Neural progenitor cell (in vitro differentiated cells): ENCODE results near the gene SPATA21. TPM values are rescaled to one million over a fixed set of nuclear protein-coding genes. Genes with fewer than 3 reads are reported as not detected.

ENCODE experiments used
- DNase-seq: peaks from one replicate; pipeline ENCODE4 v3.0.0-alpha.2; 2016; ENCODE audit warnings: low spot score
- H2AFZ ChIP-seq: fragments of 200-600 bp; sonication (generic); replicated peaks from 2 replicates; pipeline ENCODE4 v1.6.1; 2016; ENCODE audit warnings: antibody characterized with exemption
- H3F3A ChIP-seq: fragments of 200-600 bp; sonication (generic); 2 replicates; pipeline ENCODE4 v1.6.1; 2016; ENCODE audit warnings: antibody characterized with exemption, low read depth
- H3K27ac ChIP-seq: fragments of 200-600 bp; sonication (generic); 2 replicates; pipeline ENCODE4 v1.5.1; 2016; ENCODE audit warnings: mild to moderate bottlenecking
- H3K27me3 ChIP-seq: fragments of 200-600 bp; sonication (generic); 2 replicates; pipeline ENCODE4 v1.6.1; 2016; ENCODE audit warnings: mild to moderate bottlenecking, moderate library complexity
- H3K36me3 ChIP-seq: fragments of 200-600 bp; sonication (generic); 2 replicates; pipeline ENCODE4 v1.5.1; 2016
- H3K4me1 ChIP-seq: fragments of 200-600 bp; sonication (generic); 2 replicates; pipeline ENCODE4 v1.6.1; 2016; ENCODE audit warnings: mixed run types
- H3K4me2 ChIP-seq: fragments of 200-600 bp; sonication (generic); 2 replicates; pipeline ENCODE4 v1.6.1; 2016
- H3K4me3 ChIP-seq: fragments of 200-600 bp; sonication (generic); 2 replicates; pipeline ENCODE4 v1.5.1; 2016
- H3K79me2 ChIP-seq: fragments of 200-600 bp; sonication (generic); 2 replicates; pipeline ENCODE4 v1.6.1; 2016; ENCODE audit warnings: low read depth
- H3K9ac ChIP-seq: fragments of 200-600 bp; sonication (generic); 2 replicates; pipeline ENCODE4 v1.6.1; 2016
- H3K9me3 ChIP-seq: fragments of 200-600 bp; sonication (generic); 2 replicates; pipeline ENCODE4 v1.5.1; 2016; ENCODE audit warnings: low read depth
- H4K20me1 ChIP-seq: fragments of 200-600 bp; sonication (generic); 2 replicates; pipeline ENCODE4 v1.6.1; 2016; ENCODE audit warnings: low read depth
- H3K27ac Mint-ChIP-seq: 3 replicates; pipeline ENCODE4 v1.8.0; 2021; ENCODE audit warnings: mixed read lengths
- H3K27me3 Mint-ChIP-seq: 2 replicates; pipeline ENCODE4 v1.8.0; 2022; ENCODE audit warnings: low read depth, mild to moderate bottlenecking, inconsistent platforms, moderate library complexity, mixed read lengths; ENCODE audit not compliant: insufficient read depth
- H3K36me3 Mint-ChIP-seq: 3 replicates; pipeline ENCODE4 v1.8.0; 2021; ENCODE audit warnings: mixed read lengths
- H3K4me1 Mint-ChIP-seq: 3 replicates; pipeline ENCODE4 v1.8.0; 2021; ENCODE audit warnings: mixed read lengths
- H3K4me3 Mint-ChIP-seq: 3 replicates; pipeline ENCODE4 v1.8.0; 2021; ENCODE audit warnings: mild to moderate bottlenecking, moderate library complexity, mixed read lengths
- H3K9me3 Mint-ChIP-seq: 3 replicates; pipeline ENCODE4 v1.8.0; 2020; ENCODE audit warnings: mixed read lengths
- EZH2 ChIP-seq: fragments of 200-600 bp; sonication (generic); IDR thresholded peaks from 2 replicates; pipeline ENCODE4 v1.6.1; 2017; ENCODE audit warnings: antibody characterized with exemption, mild to moderate bottlenecking, moderate library complexity
- EZH2phosphoT487 ChIP-seq: fragments of 200-600 bp; sonication (generic); IDR thresholded peaks from 2 replicates; pipeline ENCODE4 v1.6.1; 2017; ENCODE audit warnings: antibody characterized with exemption
- total RNA-seq: library from RNA; depleted of rRNA; stranded (reverse); fragments of >200 nt; gene quantifications from 2 replicates; pipeline ENCODE4 v1.2.3, GENCODE V29; 2015; ENCODE audit warnings: low replicate concordance
- TF ChIP-seq, protein P1 (sequence below): fragments of 200-600 bp; sonication (generic); IDR thresholded peaks from 2 replicates; pipeline ENCODE4 v1.5.1; 2017; ENCODE audit warnings: antibody characterized with exemption, mild to moderate bottlenecking

The SPATA21 gene
- total RNA-seq, 1 donor from 2014 or later, result not detected

DNA sequence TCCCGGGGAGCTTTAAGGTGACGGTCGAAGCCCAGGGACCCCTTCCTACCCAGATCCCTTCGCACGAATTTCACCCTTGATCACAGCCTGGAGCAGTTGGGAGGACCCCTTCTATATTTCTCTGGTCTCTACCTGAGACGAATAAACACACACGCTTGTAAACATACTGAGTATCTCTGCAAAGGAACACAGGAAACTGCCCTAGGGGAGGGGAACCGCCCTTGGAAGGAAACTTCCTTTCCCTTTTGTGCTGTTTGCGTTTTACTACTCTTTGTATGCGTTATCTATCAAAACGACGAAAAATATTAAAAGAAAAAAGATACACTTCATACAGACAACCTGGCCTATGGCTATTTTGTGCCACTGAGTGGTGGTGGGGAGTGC is 4.0 kb upstream of the SPATA21 start:
- H3K4me1 ChIP-seq, result peaks cover 5% of the 10 kb centered on the region
- no peak for DNase-seq
- Mint-ChIP-seq H3K4me3 (peak overlapping the region; percentile 94), H3K4me1 (peaks cover 14% of the 10 kb centered on the region), H3K36me3 (peaks cover 3% of the 10 kb centered on the region), H3K27me3 (peaks cover 6% of the 10 kb centered on the region), H3K27ac (peak overlapping the region; percentile 25), H3K9me3 (no peaks in the 10 kb centered on the region)
- no peaks in the 10 kb centered on the region for H3K9me3 ChIP-seq
- peak overlapping the region; percentile 89 for H3K9ac ChIP-seq
- no peaks in the 10 kb centered on the region for H3K27me3 ChIP-seq
- H3K79me2 ChIP-seq, result peaks cover 24% of the 10 kb centered on the region
- peak overlapping the region; percentile 78 for H3K4me3 ChIP-seq
- peaks cover 5% of the 10 kb centered on the region for H3F3A ChIP-seq
- no peak for TF ChIP-seq EZH2phosphoT487
- TF ChIP-seq, protein P1, sequence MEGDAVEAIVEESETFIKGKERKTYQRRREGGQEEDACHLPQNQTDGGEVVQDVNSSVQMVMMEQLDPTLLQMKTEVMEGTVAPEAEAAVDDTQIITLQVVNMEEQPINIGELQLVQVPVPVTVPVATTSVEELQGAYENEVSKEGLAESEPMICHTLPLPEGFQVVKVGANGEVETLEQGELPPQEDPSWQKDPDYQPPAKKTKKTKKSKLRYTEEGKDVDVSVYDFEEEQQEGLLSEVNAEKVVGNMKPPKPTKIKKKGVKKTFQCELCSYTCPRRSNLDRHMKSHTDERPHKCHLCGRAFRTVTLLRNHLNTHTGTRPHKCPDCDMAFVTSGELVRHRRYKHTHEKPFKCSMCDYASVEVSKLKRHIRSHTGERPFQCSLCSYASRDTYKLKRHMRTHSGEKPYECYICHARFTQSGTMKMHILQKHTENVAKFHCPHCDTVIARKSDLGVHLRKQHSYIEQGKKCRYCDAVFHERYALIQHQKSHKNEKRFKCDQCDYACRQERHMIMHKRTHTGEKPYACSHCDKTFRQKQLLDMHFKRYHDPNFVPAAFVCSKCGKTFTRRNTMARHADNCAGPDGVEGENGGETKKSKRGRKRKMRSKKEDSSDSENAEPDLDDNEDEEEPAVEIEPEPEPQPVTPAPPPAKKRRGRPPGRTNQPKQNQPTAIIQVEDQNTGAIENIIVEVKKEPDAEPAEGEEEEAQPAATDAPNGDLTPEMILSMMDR, result no peak
- no peak for TF ChIP-seq EZH2
- H3K27ac ChIP-seq, result no peak overlapping the region
- peaks cover 19% of the 10 kb centered on the region for H4K20me1 ChIP-seq
- no peak overlapping the region for H2AFZ ChIP-seq
- peak overlapping the region; percentile 97 for H3K4me2 ChIP-seq
- no peaks in the 10 kb centered on the region for H3K36me3 ChIP-seq

DNA sequence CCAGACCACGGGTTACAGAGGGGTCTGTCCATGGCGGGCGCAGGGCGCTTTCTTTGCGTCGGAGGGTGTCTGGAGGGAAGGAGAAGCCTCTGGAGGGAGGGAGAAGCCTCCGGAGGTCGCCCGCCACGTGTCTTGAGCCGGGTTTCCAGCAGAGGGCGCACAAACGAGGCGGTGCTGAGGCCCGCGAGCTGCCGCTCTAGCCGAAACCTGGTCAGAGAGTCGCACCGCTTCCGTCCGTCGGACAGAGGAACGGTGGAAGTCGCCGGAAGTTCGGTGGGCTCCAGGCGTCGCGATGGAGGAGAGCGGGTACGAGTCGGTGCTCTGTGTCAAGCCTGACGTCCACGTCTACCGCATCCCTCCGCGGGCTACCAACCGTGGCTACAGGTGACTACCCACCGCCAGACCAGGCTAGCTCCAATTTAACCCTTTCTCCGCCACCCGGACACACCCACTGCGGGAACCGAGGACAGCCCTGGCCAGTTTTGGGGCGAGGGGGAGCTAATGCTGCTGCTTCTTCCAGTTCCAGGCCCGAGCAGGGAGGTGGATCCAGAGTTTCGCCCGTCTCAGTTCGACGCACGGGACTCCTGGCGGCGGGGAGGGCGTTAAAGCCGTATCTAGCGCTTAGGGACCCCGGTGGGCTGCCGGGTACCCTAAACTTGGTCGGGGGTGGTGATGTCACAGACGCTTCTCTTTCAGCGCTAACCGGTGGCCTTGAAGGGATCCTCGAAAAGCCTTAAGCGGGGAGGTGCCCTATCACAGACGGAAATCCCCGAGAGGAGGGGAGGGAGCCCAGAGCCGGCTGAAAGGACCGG is 3.5 kb upstream of the SPATA21 start, which contains the start of gene NECAP2:
Gene NECAP2, plus strand, starts transcription at position 255 of the 812 bp plus-strand sequence. Its CDS starts 38 bp downstream, at position 293.
- TF ChIP-seq EZH2, result peak; percentile 24
- TF ChIP-seq, protein P1, result peak; percentile 88
- TF ChIP-seq EZH2phosphoT487, result no peak
- Histone ChIP-seq H2AFZ (peak within 1 kb of the TSS; percentile 91), H3K9ac (peak within 1 kb of the TSS; percentile 89), H3K4me1 (peaks cover 5% of the 10 kb centered on the region), H3K36me3 (no peaks in the 10 kb centered on the region), H4K20me1 (peaks cover 19% of the 10 kb centered on the region), H3K9me3 (no peaks in the 10 kb centered on the region), H3K4me2 (peak within 1 kb of the TSS; percentile 97), H3K27ac (no peak within 1 kb of the TSS), H3F3A (peaks cover 5% of the 10 kb centered on the region), H3K79me2 (peaks cover 24% of the 10 kb centered on the region), H3K4me3 (peak within 1 kb of the TSS; percentile 78), H3K27me3 (no peaks in the 10 kb centered on the region)
- Mint-ChIP-seq H3K4me1 (peaks cover 14% of the 10 kb centered on the region), H3K9me3 (no peaks in the 10 kb centered on the region), H3K4me3 (peak within 1 kb of the TSS; percentile 94), H3K27ac (peak within 1 kb of the TSS; percentile 98), H3K27me3 (peaks cover 8% of the 10 kb centered on the region), H3K36me3 (peaks cover 3% of the 10 kb centered on the region)
- peak; percentile 97 for DNase-seq

DNA sequence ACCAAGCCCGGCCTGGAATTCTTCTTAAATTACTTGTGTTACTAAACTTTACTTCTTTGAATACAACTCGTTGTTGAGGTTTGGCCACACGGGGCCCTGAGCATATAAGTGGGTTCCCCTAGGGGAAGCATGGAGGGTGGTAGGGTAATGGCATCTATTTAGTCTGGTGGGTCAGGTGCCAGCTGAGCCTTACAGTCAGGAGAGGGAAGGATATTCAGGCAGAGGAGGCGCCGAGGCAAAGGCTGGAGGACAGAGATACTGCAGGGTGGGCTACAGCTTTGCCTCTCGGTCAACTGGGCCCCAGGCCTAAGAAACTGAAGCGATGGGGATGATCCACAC is 2.9 kb upstream of the SPATA21 start:
- no peaks in the 10 kb centered on the region for H3K9me3 ChIP-seq
- H3K9ac ChIP-seq, result no peak overlapping the region
- peak overlapping the region; percentile 78 for H3K4me3 ChIP-seq
- H4K20me1 ChIP-seq, result peaks cover 19% of the 10 kb centered on the region
- peaks cover 5% of the 10 kb centered on the region for H3K4me1 ChIP-seq
- H3F3A ChIP-seq, result peaks cover 5% of the 10 kb centered on the region
- Mint-ChIP-seq H3K27me3 (peaks cover 11% of the 10 kb centered on the region), H3K4me3 (peak overlapping the region; percentile 94), H3K9me3 (no peaks in the 10 kb centered on the region), H3K4me1 (peaks cover 14% of the 10 kb centered on the region), H3K27ac (peak overlapping the region; percentile 98), H3K36me3 (peaks cover 3% of the 10 kb centered on the region)
- H2AFZ ChIP-seq, result peak overlapping the region; percentile 91
- no peak overlapping the region for H3K27ac ChIP-seq
- H3K4me2 ChIP-seq, result peak overlapping the region; percentile 97
- H3K79me2 ChIP-seq, result peaks cover 24% of the 10 kb centered on the region
- H3K27me3 ChIP-seq, result no peaks in the 10 kb centered on the region
- no peak for DNase-seq
- no peaks in the 10 kb centered on the region for H3K36me3 ChIP-seq
- TF ChIP-seq EZH2phosphoT487, result no peak
- no peak for TF ChIP-seq EZH2
- TF ChIP-seq, protein P1, result no peak
